Measurements from ENCODE around the gene VPS33A. TPM values are rescaled to one million over a fixed set of nuclear protein-coding genes. Genes with fewer than 3 reads are reported as not detected.

VPS33A gene
- total and polyA plus RNA-seq, 2 experiments from 2014 or later: 23.1 to 35.2 TPM

DNA sequence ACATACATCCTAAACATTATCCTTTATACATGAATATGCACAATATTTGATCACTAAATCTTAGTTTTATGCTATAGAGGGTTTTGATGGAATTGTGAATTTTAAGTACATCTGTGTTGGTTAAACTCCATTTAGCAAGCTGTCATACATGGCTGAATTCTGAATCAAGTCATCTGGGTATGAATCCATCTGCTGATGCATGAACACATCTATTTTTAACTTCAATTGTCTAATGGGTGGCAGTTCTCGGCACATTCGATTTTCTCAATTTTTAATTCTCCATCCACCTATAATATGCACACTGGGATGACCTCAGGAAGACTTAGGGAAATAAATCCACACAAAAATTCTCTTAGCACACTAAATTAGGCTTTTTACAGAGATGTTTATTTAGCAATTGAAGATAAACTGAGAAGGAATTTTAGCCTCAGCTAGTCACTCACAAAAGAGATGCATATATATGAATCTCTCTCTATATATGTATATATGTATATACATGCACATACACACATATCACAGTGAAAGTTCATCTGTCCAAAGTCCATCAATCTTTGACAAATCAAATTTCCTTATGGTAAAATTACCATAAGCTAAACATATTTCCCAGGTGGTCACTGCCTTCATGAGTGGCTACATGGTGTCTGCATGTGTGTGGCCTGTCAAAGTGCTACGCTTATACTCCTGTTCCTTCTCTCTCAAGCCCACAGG lies 44.5 kb upstream of the VPS33A start:
- no peaks in the 10 kb centered on the region for H3K4me1 ChIP-seq (ENCODE audit: insufficient read depth)
- H3K79me2 ChIP-seq: no peaks in the 10 kb centered on the region
- no peak overlapping the region for H3K4me2 ChIP-seq
- no peaks in the 10 kb centered on the region for H4K20me1 ChIP-seq (ENCODE audit: insufficient read depth, poor library complexity, severe bottlenecking)
- no peaks in the 10 kb centered on the region for H3K36me3 ChIP-seq (replicated peaks; ENCODE audit: insufficient read depth, low read depth)
- DNase-seq (ENCODE audit: low spot score): no peak
- no peaks in the 10 kb centered on the region for H3K27me3 ChIP-seq
- no peaks in the 10 kb centered on the region for H3K9me3 ChIP-seq (ENCODE audit: low read depth)
- H2AFZ ChIP-seq: no peak overlapping the region
- H3K4me3 ChIP-seq: no peak overlapping the region
- 98% methylated on average over 3 of the region's 3 CpGs for WGBS (ENCODE audit: low lambda C conversion rate, missing lambda C conversion rate)
- TF ChIP-seq EZH2phosphoT487 (IDR thresholded peaks at IDR 0.05; ENCODE audit: low read depth, severe bottlenecking, unreplicated experiment) (no peak), EZH2 (IDR thresholded peaks at IDR 0.05; ENCODE audit: borderline replicate concordance) (no peak)
- TF ChIP-seq, protein P1, sequence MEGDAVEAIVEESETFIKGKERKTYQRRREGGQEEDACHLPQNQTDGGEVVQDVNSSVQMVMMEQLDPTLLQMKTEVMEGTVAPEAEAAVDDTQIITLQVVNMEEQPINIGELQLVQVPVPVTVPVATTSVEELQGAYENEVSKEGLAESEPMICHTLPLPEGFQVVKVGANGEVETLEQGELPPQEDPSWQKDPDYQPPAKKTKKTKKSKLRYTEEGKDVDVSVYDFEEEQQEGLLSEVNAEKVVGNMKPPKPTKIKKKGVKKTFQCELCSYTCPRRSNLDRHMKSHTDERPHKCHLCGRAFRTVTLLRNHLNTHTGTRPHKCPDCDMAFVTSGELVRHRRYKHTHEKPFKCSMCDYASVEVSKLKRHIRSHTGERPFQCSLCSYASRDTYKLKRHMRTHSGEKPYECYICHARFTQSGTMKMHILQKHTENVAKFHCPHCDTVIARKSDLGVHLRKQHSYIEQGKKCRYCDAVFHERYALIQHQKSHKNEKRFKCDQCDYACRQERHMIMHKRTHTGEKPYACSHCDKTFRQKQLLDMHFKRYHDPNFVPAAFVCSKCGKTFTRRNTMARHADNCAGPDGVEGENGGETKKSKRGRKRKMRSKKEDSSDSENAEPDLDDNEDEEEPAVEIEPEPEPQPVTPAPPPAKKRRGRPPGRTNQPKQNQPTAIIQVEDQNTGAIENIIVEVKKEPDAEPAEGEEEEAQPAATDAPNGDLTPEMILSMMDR (IDR thresholded peaks at IDR 0.05; ENCODE audit: poor library complexity): no peak
- no peaks in the 10 kb centered on the region for H3K9me2 ChIP-seq (replicated peaks; ENCODE audit: insufficient read depth)
- no peak overlapping the region for H3K27ac ChIP-seq

- WGBS (ENCODE audit: low lambda C conversion rate, missing lambda C conversion rate): 86% methylated on average over 8 of the region's 8 CpGs
These were observed 43.3 kb upstream of the VPS33A start for GRCh38 chr12:122309564-122310121.

GRCh38 chr12:122308811-122309210 lies 42.5 kb upstream of the VPS33A start:
- Histone ChIP-seq H4K20me1 (ENCODE audit: insufficient read depth, poor library complexity, severe bottlenecking) (no peaks in the 10 kb centered on the region), H3K4me2 (no peak overlapping the region), H2AFZ (no peak overlapping the region), H3K36me3 (replicated peaks; ENCODE audit: insufficient read depth, low read depth) (no peaks in the 10 kb centered on the region), H3K4me3 (no peak overlapping the region), H3K79me2 (no peaks in the 10 kb centered on the region), H3K27ac (no peak overlapping the region), H3K27me3 (no peaks in the 10 kb centered on the region), H3K4me1 (ENCODE audit: insufficient read depth) (no peaks in the 10 kb centered on the region), H3K9me2 (replicated peaks; ENCODE audit: insufficient read depth) (no peaks in the 10 kb centered on the region), H3K9me3 (ENCODE audit: low read depth) (no peaks in the 10 kb centered on the region)
- DNase-seq (ENCODE audit: low spot score): no peak
- WGBS (ENCODE audit: low lambda C conversion rate, missing lambda C conversion rate): 100% methylated on average over 1 of the region's 1 CpG
- TF ChIP-seq, protein P1 (IDR thresholded peaks at IDR 0.05; ENCODE audit: poor library complexity): no peak
- TF ChIP-seq EZH2 (IDR thresholded peaks at IDR 0.05; ENCODE audit: borderline replicate concordance): no peak
- TF ChIP-seq EZH2phosphoT487 (IDR thresholded peaks at IDR 0.05; ENCODE audit: low read depth, severe bottlenecking, unreplicated experiment): no peak

More at GRCh38 chr12:122309564-122310121, 43.3 kb upstream of the VPS33A start:
- Histone ChIP-seq H3K27ac (no peak overlapping the region), H3K4me3 (no peak overlapping the region), H2AFZ (no peak overlapping the region), H3K4me1 (ENCODE audit: insufficient read depth) (no peaks in the 10 kb centered on the region), H3K27me3 (no peaks in the 10 kb centered on the region), H3K9me2 (replicated peaks; ENCODE audit: insufficient read depth) (no peaks in the 10 kb centered on the region), H4K20me1 (ENCODE audit: insufficient read depth, poor library complexity, severe bottlenecking) (no peaks in the 10 kb centered on the region), H3K4me2 (no peak overlapping the region), H3K9me3 (ENCODE audit: low read depth) (no peaks in the 10 kb centered on the region), H3K36me3 (replicated peaks; ENCODE audit: insufficient read depth, low read depth) (no peaks in the 10 kb centered on the region), H3K79me2 (no peaks in the 10 kb centered on the region)
- no peak for DNase-seq (ENCODE audit: low spot score)
- TF ChIP-seq EZH2 (IDR thresholded peaks at IDR 0.05; ENCODE audit: borderline replicate concordance) (no peak), EZH2phosphoT487 (IDR thresholded peaks at IDR 0.05; ENCODE audit: low read depth, severe bottlenecking, unreplicated experiment) (no peak)
- TF ChIP-seq, protein P1 (IDR thresholded peaks at IDR 0.05; ENCODE audit: poor library complexity): no peak

All from hepatocyte (in vitro differentiated cells).